NT2/D1 (cell line): Measurements from ENCODE around the gene RPL13.
A peak's percentile ranks its signal among the peaks of the same experiment; 100 is the strongest.

Source experiments
- DNase-seq: peaks from one replicate; pipeline ENCODE4 v3.0.0-alpha.2; 2011; ENCODE audit warnings: low read depth, low spot score
- H3K27me3 ChIP-seq: 2 replicates; pipeline ENCODE4 v1.6.0; 2011; ENCODE audit warnings: mild to moderate bottlenecking; ENCODE audit not compliant: insufficient read length, insufficient read depth
- H3K36me3 ChIP-seq: 2 replicates; pipeline ENCODE4 v1.6.1; 2011; ENCODE audit warnings: mild to moderate bottlenecking, low read length, mixed read lengths; ENCODE audit not compliant: insufficient read depth, insufficient read length
- H3K4me1 ChIP-seq: 2 replicates; pipeline ENCODE4 v1.5.1; 2011; ENCODE audit not compliant: insufficient read depth, insufficient read length
- H3K4me3 ChIP-seq: 2 replicates; pipeline ENCODE4 v1.5.1; 2011; ENCODE audit warnings: low read depth; ENCODE audit not compliant: insufficient read length
- H3K9ac ChIP-seq: 2 replicates; pipeline ENCODE4 v1.6.0; 2011; ENCODE audit warnings: low read depth; ENCODE audit not compliant: insufficient read length
- H3K9me3 ChIP-seq: 2 replicates; pipeline ENCODE4 v1.5.1; 2011; ENCODE audit warnings: mild to moderate bottlenecking, low read length; ENCODE audit not compliant: insufficient read depth
- SUZ12 ChIP-seq: IDR thresholded peaks from 2 replicates; pipeline ENCODE4 v1.6.1; 2011; ENCODE audit not compliant: insufficient read length, insufficient read depth; ENCODE audit errors: extremely low read depth
- YY1 ChIP-seq: IDR thresholded peaks from 2 replicates; pipeline ENCODE4 v1.6.1; 2011; ENCODE audit not compliant: insufficient read length, insufficient read depth
- ZNF274 ChIP-seq: IDR thresholded peaks from 2 replicates; pipeline ENCODE4 v1.6.1; 2011; ENCODE audit warnings: mild to moderate bottlenecking, low read depth, low read length

Gene RPL13

GRCh38 chr16:89552329-89552728, 8.2 kb upstream of the RPL13 start:
- no peak for TF ChIP-seq ZNF274
- no peak for TF ChIP-seq YY1
- TF ChIP-seq SUZ12, result no peak
- Histone ChIP-seq H3K27me3 (no peaks in the 10 kb centered on the region), H3K36me3 (peaks cover 97% of the 10 kb centered on the region), H3K9me3 (no peaks in the 10 kb centered on the region), H3K4me1 (no peaks in the 10 kb centered on the region), H3K9ac (no peak overlapping the region), H3K4me3 (no peak overlapping the region)
- DNase-seq, result no peak

DNA sequence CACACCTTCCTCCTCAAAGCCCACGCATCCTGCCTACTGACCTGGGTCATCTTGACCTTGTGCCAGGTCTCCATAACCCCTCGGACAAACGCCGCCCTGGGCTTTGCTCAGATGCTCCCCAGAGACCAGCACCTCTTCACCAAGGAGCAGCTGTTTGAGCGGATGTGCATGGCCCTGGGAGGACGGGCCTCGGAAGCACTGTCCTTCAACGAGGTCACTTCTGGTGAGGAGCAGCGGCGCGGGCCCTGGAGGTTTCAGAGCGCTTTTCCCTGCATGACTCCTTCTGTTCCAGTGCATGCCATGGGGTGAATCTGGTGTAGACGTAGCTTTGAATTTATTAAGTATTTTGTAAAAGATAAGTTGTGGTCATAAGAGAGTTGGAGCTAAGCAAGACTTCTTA, 7.6 kb upstream of the RPL13 start:
- H3K36me3 ChIP-seq, result peaks cover 97% of the 10 kb centered on the region
- no peaks in the 10 kb centered on the region for H3K9me3 ChIP-seq
- no peak overlapping the region for H3K9ac ChIP-seq
- H3K4me3 ChIP-seq, result no peak overlapping the region
- H3K27me3 ChIP-seq, result no peaks in the 10 kb centered on the region
- DNase-seq, result no peak
- TF ChIP-seq ZNF274 (no peak), SUZ12 (no peak), YY1 (no peak)
- no peaks in the 10 kb centered on the region for H3K4me1 ChIP-seq

DNA sequence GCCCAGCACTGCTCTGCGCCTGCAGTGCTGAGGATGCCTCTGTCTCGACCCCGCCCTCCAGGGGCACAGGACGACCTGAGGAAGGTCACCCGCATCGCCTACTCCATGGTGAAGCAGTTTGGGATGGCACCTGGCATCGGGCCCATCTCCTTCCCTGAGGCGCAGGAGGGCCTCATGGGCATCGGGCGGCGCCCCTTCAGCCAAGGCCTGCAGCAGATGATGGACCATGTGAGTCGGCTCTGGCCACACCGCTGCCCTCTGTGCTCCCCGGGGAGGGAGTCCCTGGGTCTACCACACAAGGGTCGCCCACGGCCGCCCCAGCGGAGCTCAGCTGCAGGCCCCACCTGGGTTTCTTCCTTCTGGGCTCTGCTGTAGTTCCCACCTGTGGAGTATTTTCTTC, 6.7 kb upstream of the RPL13 start:
- Histone ChIP-seq H3K27me3 (no peaks in the 10 kb centered on the region), H3K4me1 (no peaks in the 10 kb centered on the region), H3K4me3 (no peak overlapping the region), H3K9ac (no peak overlapping the region), H3K36me3 (peaks cover 94% of the 10 kb centered on the region), H3K9me3 (no peaks in the 10 kb centered on the region)
- no peak for DNase-seq
- TF ChIP-seq ZNF274 (no peak), SUZ12 (no peak), YY1 (no peak)

DNA sequence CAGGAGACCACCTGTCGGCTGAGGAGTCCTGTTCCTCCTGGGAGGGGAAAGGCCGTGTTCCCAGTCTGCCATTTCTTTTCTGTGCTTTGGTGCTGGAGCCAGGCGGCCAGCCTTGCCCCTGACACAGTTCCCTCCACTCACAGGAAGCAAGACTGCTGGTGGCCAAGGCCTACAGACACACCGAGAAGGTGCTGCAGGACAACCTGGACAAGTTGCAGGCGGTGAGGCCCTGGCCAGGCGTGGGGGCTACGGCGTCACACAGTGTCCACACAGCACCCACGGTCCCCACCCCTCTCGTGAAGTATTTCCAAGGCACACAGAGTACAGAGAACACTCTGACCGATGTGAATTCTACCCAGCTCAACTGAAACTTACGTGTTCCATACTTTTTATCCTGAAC, 6.1 kb upstream of the RPL13 start:
- Histone ChIP-seq H3K9me3 (no peaks in the 10 kb centered on the region), H3K4me1 (no peaks in the 10 kb centered on the region), H3K4me3 (no peak overlapping the region), H3K27me3 (no peaks in the 10 kb centered on the region), H3K36me3 (peaks cover 88% of the 10 kb centered on the region), H3K9ac (no peak overlapping the region)
- DNase-seq, result no peak
- TF ChIP-seq ZNF274 (no peak), SUZ12 (no peak), YY1 (no peak)

DNA sequence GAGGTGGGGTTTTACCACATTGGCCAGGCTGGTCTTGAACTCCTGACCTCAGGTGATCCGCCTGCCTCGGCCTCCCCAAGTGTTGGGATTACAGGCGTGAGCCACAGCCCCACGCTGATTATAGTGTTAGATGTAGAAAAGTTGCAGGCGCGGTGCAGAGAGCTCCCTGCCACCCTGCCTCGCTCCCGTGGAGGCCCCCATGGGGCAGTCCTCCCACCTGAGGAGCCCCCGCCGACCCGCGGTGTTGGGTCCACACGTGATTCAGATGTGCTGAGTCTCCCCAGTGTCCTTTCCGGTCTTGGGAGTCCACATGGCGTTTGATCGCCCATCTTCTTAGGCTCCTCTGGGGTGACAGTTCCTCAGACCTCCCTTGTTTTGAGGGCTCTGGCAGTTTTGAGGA, 5.2 kb upstream of the RPL13 start:
- H3K36me3 ChIP-seq, result peaks cover 79% of the 10 kb centered on the region
- TF ChIP-seq SUZ12 (no peak), ZNF274 (no peak), YY1 (no peak)
- DNase-seq, result no peak

DNA sequence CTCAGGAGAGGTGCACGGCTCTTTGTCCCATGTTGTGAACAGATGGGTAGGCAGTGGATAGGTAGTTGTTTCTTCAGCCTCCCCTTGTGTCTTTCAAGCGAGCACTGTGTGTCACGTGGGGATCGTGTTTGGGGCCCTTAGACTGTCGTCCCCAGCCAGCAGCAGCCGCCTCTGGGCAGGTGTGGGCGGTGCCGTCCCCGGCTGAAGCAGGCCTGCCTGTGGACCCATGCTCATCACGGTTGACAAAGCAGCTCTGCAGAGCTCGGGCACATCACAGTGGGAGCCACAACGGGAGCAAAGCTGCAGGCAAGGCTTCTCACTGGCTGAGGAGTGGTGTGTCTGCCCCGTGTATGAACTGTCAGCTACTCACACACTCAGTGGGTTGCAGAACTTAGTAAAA, 4.7 kb upstream of the RPL13 start:
- H3K9me3 ChIP-seq, result no peaks in the 10 kb centered on the region
- H3K9ac ChIP-seq, result no peak overlapping the region
- H3K4me3 ChIP-seq, result no peak overlapping the region
- H3K36me3 ChIP-seq, result peaks cover 75% of the 10 kb centered on the region
- no peaks in the 10 kb centered on the region for H3K4me1 ChIP-seq
- H3K27me3 ChIP-seq, result no peaks in the 10 kb centered on the region
- TF ChIP-seq SUZ12 (no peak), ZNF274 (no peak), YY1 (no peak)
- DNase-seq, result no peak

More for the DNA sequence above, 5.2 kb upstream of the RPL13 start:
- H3K4me3 ChIP-seq, result no peak overlapping the region
- no peaks in the 10 kb centered on the region for H3K27me3 ChIP-seq
- no peaks in the 10 kb centered on the region for H3K4me1 ChIP-seq
- H3K9ac ChIP-seq, result no peak overlapping the region
- no peaks in the 10 kb centered on the region for H3K9me3 ChIP-seq

DNA sequence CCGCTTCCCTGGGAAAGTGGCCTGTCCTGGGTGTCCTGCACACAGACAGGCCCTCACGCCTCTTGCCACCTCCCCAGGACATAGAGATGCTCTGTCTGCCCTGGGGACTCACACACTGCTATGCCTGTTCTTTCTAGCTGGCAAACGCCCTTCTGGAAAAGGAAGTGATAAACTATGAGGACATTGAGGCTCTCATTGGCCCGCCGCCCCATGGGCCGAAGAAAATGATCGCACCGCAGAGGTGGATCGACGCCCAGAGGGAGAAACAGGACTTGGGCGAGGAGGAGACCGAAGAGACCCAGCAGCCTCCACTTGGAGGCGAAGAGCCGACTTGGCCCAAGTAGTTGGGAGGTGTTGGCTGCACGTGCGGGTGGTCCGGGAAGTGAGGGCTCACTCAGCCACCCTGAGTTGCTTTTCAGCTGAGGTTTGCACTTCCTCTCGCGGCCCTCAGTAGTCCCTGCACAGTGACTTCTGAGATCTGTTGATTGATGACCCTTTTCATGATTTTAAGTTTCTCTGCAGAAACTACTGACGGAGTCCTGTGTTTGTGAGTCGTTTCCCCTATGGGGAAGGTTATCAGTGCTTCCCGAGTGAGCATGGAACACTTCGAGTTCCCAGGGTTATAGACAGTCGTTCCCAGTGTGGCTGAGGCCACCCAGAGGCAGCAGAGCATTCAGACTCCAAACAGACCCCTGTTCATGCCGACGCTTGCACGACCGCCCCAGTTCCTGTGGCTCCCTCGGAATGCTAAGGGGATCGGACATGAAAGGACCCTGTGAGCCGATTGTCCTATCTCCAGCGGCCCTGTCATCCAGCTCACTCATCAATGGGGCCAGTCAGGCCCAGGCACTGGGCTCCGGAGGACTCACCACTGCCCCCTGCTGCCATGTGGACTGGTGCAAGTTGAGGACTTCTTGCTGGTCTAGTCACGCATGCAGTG, 3.5 kb upstream of the RPL13 start:
- H3K9me3 ChIP-seq, result no peaks in the 10 kb centered on the region
- H3K36me3 ChIP-seq, result peaks cover 75% of the 10 kb centered on the region
- DNase-seq, result peak; percentile 72
- peaks cover under 1% of the 10 kb centered on the region for H3K4me1 ChIP-seq
- H3K9ac ChIP-seq, result no peak overlapping the region
- no peak for TF ChIP-seq ZNF274
- TF ChIP-seq YY1, result no peak
- no peaks in the 10 kb centered on the region for H3K27me3 ChIP-seq
- no peak overlapping the region for H3K4me3 ChIP-seq
